ENCODE data around the gene LAMC2.

The LAMC2 gene

GRCh38 chr1:183194527-183195141, 8.6 kb downstream of the LAMC2 start:
- Histone ChIP-seq H3K4me3 (no peak overlapping the region), H3K27ac (no peak overlapping the region)
- no peak for DNase-seq (ENCODE audit: low spot score)
- TF ChIP-seq CTCF (IDR thresholded peaks at IDR 0.05) = no peak

GRCh38 chr1:183195142-183195574, 9.1 kb downstream of the LAMC2 start:
- H3K4me3 ChIP-seq = no peak overlapping the region
- DNase-seq (ENCODE audit: low spot score) = no peak
- H3K27ac ChIP-seq = no peak overlapping the region
- no peak for TF ChIP-seq CTCF (IDR thresholded peaks at IDR 0.05)

DNA sequence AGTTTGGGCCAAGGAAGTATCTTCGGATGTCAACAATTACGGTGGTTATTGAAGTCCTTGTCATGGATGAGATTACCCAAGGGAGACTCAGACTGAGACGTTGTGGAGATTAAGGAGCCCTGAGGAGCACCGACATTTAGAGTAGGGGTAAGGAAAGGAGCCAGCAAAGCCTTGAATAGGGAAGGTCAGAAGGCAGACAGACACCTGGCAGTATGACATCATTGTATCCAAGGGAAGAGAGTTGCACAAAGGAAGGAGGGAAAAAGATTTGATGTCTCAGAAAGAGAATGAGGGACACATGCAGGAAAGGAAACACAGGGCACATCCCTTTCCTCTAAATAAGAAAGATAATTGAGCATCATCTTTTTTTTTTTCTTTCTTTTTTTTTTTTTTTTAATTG, 11.7 kb downstream of the LAMC2 start:
- Histone ChIP-seq H3K4me3 (no peak overlapping the region), H3K27ac (no peak overlapping the region)
- TF ChIP-seq CTCF (IDR thresholded peaks at IDR 0.05) = no peak
- DNase-seq (ENCODE audit: low spot score) = no peak

DNA sequence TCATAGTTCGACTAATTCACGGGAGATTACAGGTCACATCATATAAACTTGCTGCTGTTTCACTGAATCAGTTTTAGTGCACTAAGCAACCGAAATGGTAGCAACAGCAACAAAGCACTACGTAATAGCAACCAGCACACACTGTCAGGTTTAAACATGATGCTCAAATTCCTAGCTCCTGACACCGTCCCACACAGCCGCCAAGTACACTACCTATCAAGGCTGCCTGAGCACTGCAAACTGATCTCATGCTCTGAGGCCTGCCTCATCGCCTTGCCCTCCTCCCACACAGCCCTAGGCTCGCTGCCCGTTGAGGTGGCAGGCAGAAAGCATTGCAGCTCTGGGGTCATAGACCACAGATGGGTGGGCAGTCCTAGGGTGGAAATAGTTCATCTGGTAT, 12.4 kb downstream of the LAMC2 start:
- no peak for TF ChIP-seq CTCF (IDR thresholded peaks at IDR 0.05)
- no peak overlapping the region for H3K27ac ChIP-seq
- no peak overlapping the region for H3K4me3 ChIP-seq
- no peak for DNase-seq (ENCODE audit: low spot score)

GRCh38 chr1:183199304-183199703, 13.2 kb downstream of the LAMC2 start:
- Histone ChIP-seq H3K4me3 (no peak overlapping the region), H3K27ac (no peak overlapping the region)
- DNase-seq (ENCODE audit: low spot score) = no peak
- no peak for TF ChIP-seq CTCF (IDR thresholded peaks at IDR 0.05)

DNA sequence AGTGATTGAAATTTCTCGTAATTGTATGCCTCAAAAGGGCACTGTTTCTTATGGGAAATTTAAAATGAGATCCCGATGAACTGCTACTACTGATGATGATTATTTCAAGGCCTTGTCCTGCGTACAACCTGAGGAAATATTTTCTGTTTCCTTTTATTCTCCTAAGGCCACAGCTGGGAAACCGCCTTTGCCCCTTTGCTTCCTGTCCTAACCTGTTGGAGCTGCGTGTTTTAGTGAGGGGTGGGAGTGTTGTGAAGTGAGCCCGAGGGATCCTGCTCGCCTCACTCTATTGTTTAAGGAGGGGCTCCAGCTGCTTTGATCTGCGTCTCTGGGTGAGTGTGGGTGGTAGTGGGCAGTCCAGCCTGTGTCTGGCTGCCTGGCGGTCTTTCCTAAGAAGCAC, 14.4 kb downstream of the LAMC2 start:
- no peak for DNase-seq (ENCODE audit: low spot score)
- H3K4me3 ChIP-seq = no peak overlapping the region
- TF ChIP-seq CTCF (IDR thresholded peaks at IDR 0.05) = no peak
- H3K27ac ChIP-seq = no peak overlapping the region

DNA sequence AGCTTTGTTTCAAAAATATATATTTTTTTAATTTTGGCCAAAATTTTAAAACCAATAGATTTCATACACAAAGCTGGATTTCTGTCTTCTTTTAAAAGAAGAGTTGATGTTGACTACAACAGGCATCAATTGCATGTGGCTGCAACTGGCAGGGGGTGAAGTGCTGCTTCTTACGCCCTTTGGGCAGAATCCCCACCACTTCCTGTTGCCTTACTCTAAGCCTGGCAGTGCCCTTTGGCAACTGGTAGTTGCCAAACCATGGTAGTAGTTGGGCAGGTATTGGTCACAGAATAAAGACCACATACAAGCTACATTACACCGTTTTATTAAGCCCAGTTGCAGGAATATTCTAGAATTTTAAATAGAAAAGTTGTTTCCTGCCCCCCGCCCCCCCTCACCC, 17.0 kb downstream of the LAMC2 start:
- H3K4me3 ChIP-seq = no peak overlapping the region
- no peak for TF ChIP-seq CTCF (IDR thresholded peaks at IDR 0.05)
- H3K27ac ChIP-seq = no peak overlapping the region
- no peak for DNase-seq (ENCODE audit: low spot score)

Measured in coronary artery (tissue), 2 donors.